Left lung (tissue), 10 donors: Measurements from ENCODE around the gene PLBD2. TPM values are rescaled to one million over a fixed set of nuclear protein-coding genes. Genes with fewer than 3 reads are reported as not detected.

ENCODE experiments used
- ATAC-seq: fragments of 200-7000 bp; cut with Tn5 transposase; one replicate; pipeline ENCODE4 v1.9.1; 2020; ENCODE audit warnings: moderate library complexity
- DNase-seq, 4 donors: peaks; one replicate each; pipeline ENCODE4 v3.0.0-alpha.2; 2013 to 2020
- H3K27ac ChIP-seq, 2 donors: fragments of 200-600 bp; sonication (generic) in 1 of 2; one replicate each; pipeline versions ENCODE4 v1.5.0 to v1.8.0; 2020 to 2021
- H3K27me3 ChIP-seq, 2 donors: fragments of 200-600 bp; sonication (generic) in 1 of 2; one replicate each; pipeline versions ENCODE4 v1.5.0 to v1.8.0; 2020 to 2021
- H3K36me3 ChIP-seq, 2 donors: fragments of 200-600 bp; sonication (generic) in 1 of 2; one replicate each; pipeline versions ENCODE4 v1.5.0 to v1.8.0; 2020 to 2021
- H3K4me1 ChIP-seq, 2 donors: fragments of 200-600 bp; one replicate each; pipeline ENCODE4 v1.8.0; 2021
- H3K4me3 ChIP-seq, 2 donors: fragments of 200-600 bp; sonication (generic) in 1 of 2; one replicate each; pipeline versions ENCODE4 v1.5.0 to v1.8.0; 2020 to 2021; ENCODE audit warnings: mild to moderate bottlenecking in 1 of 2
- H3K9me3 ChIP-seq, 2 donors: fragments of 200-600 bp; sonication (generic) in 1 of 2; one replicate each; pipeline versions ENCODE4 v1.5.0 to v1.8.0; 2020 to 2021
- intact Hi-C, 2 donors: fragments of 100-400 bp; cut with DNase I; formaldehyde crosslinking; loops; one replicate each; pipeline versions ENCODE4 v1.11.2 to v1.14.2; 2022
- polyA plus RNA-seq, 6 donors: library from polyadenylated mRNA; unstranded; fragments of 120-200 nt; gene quantifications; one replicate each; pipeline ENCODE4 v1.2.1, GENCODE V29; 2013; ENCODE audit not compliant: insufficient read length in 6 of 6
- total RNA-seq, 2 donors: library from RNA; stranded (reverse); fragmentation: NEBNext Ultra II Directional; extraction: Animal tissue kit (Norgen Biotek cat#: 25700); gene quantifications; one replicate each; pipeline ENCODE4 v1.2.1, GENCODE V29; 2021
- TF ChIP-seq, protein P1 (sequence below), 2 donors: fragments of 200-600 bp; sonication (generic) in 1 of 2; IDR thresholded peaks; one replicate each; pipeline versions ENCODE4 v1.5.0 to v1.8.0; 2021; ENCODE audit warnings: antibody characterized with exemption in 2 of 2
- donor health status: DM: no; HTN: yes; CAD: no.
- donor health status: DM: no; HTN: no; CAD: no.

PLBD2 gene
- total and polyA plus RNA-seq, 8 donors = 17.7 to 75.0 (median 20.7) TPM

GRCh38 chr12:113427882-113428281, 69.5 kb downstream of the PLBD2 start:
- Histone ChIP-seq H3K27ac (no peak overlapping the region), H3K36me3 (no peaks in the 10 kb centered on the region), H3K27me3 (no peaks in the 10 kb centered on the region), H3K4me3 (no peak overlapping the region), H3K9me3 (no peaks in the 10 kb centered on the region), H3K4me1 (peaks cover 5 to 16% of the 10 kb centered on the region in 2 donors)
- TF ChIP-seq, protein P1, sequence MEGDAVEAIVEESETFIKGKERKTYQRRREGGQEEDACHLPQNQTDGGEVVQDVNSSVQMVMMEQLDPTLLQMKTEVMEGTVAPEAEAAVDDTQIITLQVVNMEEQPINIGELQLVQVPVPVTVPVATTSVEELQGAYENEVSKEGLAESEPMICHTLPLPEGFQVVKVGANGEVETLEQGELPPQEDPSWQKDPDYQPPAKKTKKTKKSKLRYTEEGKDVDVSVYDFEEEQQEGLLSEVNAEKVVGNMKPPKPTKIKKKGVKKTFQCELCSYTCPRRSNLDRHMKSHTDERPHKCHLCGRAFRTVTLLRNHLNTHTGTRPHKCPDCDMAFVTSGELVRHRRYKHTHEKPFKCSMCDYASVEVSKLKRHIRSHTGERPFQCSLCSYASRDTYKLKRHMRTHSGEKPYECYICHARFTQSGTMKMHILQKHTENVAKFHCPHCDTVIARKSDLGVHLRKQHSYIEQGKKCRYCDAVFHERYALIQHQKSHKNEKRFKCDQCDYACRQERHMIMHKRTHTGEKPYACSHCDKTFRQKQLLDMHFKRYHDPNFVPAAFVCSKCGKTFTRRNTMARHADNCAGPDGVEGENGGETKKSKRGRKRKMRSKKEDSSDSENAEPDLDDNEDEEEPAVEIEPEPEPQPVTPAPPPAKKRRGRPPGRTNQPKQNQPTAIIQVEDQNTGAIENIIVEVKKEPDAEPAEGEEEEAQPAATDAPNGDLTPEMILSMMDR (IDR thresholded peaks at IDR 0.05) = no peak
- intact Hi-C loops = loop anchor here in 1 of 2 donors (10.0 kb wide), 2 partner anchors 113 to 233 kb away; no protein-coding TSS in a partner anchor
- DNase-seq = no peak
- ATAC-seq = no peak

DNA sequence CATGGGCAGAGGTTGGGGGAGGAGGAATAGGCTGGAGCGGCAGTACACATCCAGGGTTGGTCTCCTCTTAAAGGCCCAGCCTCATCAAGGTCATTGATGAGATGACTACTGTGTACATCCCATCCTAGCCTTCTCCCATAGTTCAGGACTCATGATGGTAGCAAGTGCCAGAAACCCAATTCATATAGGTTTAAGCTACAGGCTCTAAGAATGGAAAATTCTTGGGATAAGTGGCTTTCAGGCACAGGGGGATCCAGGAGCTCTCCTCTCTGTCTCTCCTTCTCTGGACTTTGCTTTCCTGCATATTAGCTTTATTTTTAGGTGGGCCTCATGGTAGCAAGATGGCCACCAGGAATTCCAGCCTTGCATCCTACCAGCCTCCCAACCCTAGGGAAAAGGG, 70.1 kb downstream of the PLBD2 start:
- ATAC-seq (no peak), DNase-seq (no peak)
- Histone ChIP-seq H3K9me3 (no peaks in the 10 kb centered on the region), H3K27me3 (no peaks in the 10 kb centered on the region), H3K4me3 (no peak overlapping the region), H3K36me3 (no peaks in the 10 kb centered on the region), H3K27ac (no peak overlapping the region), H3K4me1 (peaks cover 0 to 10% of the 10 kb centered on the region in 2 donors)
- intact Hi-C loops = loop anchor here in 1 of 2 donors (10.0 kb wide), 2 partner anchors 114 to 234 kb away; no protein-coding TSS in a partner anchor
- TF ChIP-seq, protein P1 (IDR thresholded peaks at IDR 0.05) = no peak

DNA sequence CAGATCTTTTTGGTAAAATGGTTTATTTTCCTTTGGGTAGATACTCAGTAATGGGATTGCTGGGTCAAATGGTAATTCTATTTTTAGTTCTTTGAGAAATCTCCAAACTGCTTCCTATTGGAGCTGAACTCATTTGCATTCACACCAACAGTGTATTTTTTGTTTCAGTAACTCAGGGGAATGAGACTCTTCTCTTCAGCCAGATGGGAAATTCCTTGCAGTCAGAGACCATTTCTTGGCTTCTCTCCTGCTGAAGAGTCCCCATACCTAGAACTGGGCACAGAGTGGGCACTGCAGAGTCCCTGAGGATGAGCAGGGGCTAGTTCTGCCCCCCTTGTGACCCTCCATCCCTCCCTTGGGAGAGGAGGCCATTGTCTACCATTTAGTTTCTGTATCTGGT, 74.6 kb downstream of the PLBD2 start:
- no peaks in the 10 kb centered on the region for H3K9me3 ChIP-seq
- no peaks in the 10 kb centered on the region for H3K27me3 ChIP-seq
- no peaks in the 10 kb centered on the region for H3K4me1 ChIP-seq
- no peak overlapping the region for H3K4me3 ChIP-seq
- H3K27ac ChIP-seq = no peak overlapping the region
- ATAC-seq = no peak
- TF ChIP-seq, protein P1 (IDR thresholded peaks at IDR 0.05) = no peak
- intact Hi-C loops = no loop called here
- H3K36me3 ChIP-seq = no peaks in the 10 kb centered on the region
- DNase-seq = no peak

GRCh38 chr12:113435367-113435766, 77.0 kb downstream of the PLBD2 start:
- peaks cover 0 to 16% of the 10 kb centered on the region in 2 donors for H3K27me3 ChIP-seq
- H3K36me3 ChIP-seq = no peaks in the 10 kb centered on the region
- intact Hi-C loops = no loop called here
- no peaks in the 10 kb centered on the region for H3K4me1 ChIP-seq
- no peak overlapping the region for H3K27ac ChIP-seq
- no peaks in the 10 kb centered on the region for H3K9me3 ChIP-seq
- ATAC-seq (no peak), DNase-seq (no peak)
- H3K4me3 ChIP-seq = no peak overlapping the region
- TF ChIP-seq, protein P1 (IDR thresholded peaks at IDR 0.05) = no peak

DNA sequence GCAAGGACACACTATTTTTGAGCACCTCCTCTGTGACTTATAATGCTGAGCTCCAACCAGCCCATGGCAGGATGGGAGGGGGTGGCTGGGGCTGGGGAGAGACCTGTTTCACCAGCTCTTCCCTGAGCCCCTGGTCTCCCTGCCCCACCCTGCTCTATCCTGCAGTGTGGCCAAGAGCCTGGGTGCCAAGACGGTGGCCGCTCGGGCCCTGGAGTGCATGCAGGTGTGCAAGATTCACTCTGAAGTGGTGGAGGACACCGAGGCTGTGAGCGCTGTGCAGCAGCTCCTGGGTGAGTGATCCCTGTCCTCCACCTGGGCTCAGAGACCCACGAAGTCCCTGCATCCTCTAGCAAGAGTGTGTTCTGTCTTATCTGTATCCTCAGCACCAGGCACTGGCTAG, 78.2 kb downstream of the PLBD2 start:
- intact Hi-C loops = no loop called here
- H3K27me3 ChIP-seq = peaks cover 0 to 26% of the 10 kb centered on the region in 2 donors
- no peaks in the 10 kb centered on the region for H3K4me1 ChIP-seq
- TF ChIP-seq, protein P1 (IDR thresholded peaks at IDR 0.05) = no peak
- no peak overlapping the region for H3K27ac ChIP-seq
- no peak for DNase-seq
- H3K4me3 ChIP-seq = no peak overlapping the region
- ATAC-seq = no peak
- H3K9me3 ChIP-seq = no peaks in the 10 kb centered on the region
- H3K36me3 ChIP-seq = no peaks in the 10 kb centered on the region
